CD4-positive, alpha-beta T cell (primary cell): ENCODE measurements around the gene RDH5. TPM values are rescaled to one million over a fixed set of nuclear protein-coding genes. Genes with fewer than 3 reads are reported as not detected.

Experiments used
- ATAC-seq: fragments of 200-7000 bp; cut with Tn5 transposase; one replicate; pipeline ENCODE4 v1.10.0; 2022; ENCODE audit warnings: mild to moderate bottlenecking; ENCODE audit not compliant: poor library complexity
- CTCF ChIA-PET: fragments of 350-600 bp; sonication (Branson Sonifier 250); formaldehyde crosslinking; loops from one replicate; lab custom pipeline; 2021; ENCODE audit warnings: antibody characterized with exemption, inconsistent platforms; lab: Charles Lee
- POLR2A ChIA-PET: fragments of 350-600 bp; sonication (Branson Sonifier 250); formaldehyde crosslinking; loops from one replicate; lab custom pipeline; 2021; ENCODE audit warnings: antibody characterized with exemption, inconsistent platforms; lab: Charles Lee
- DNase-seq, 14 experiments: peaks; one replicate each; pipeline ENCODE4 v3.0.0-alpha.2; 2013 to 2020; ENCODE audit warnings: mixed read lengths in 2 of 14
- H3K27ac ChIP-seq, 2 donors: one replicate each; pipeline versions ENCODE4 v1.5.1 to v1.7.0; 2013; ENCODE audit warnings: low read length in 2 of 2, low read depth in 1 of 2, mild to moderate bottlenecking in 1 of 2
- H3K27me3 ChIP-seq, 2 experiments: 1 replicate in 1 of 2; 2 replicates in 1 of 2; pipeline versions ENCODE4 v1.6.1 to v1.7.0; 2013; ENCODE audit warnings: low read length in 2 of 2, control low read depth in 1 of 2, mild to moderate bottlenecking in 1 of 2, moderate library complexity in 1 of 2; ENCODE audit not compliant: insufficient read depth in 2 of 2, control insufficient read depth in 1 of 2
- H3K36me3 ChIP-seq: one replicate; pipeline ENCODE4 v1.6.1; 2013; ENCODE audit warnings: low read length, control low read depth; ENCODE audit not compliant: insufficient read depth
- H3K4me1 ChIP-seq: one replicate; pipeline ENCODE4 v1.6.1; 2013; ENCODE audit warnings: low read length, control low read depth; ENCODE audit not compliant: insufficient read depth
- H3K4me3 ChIP-seq: one replicate; pipeline ENCODE4 v1.5.1; 2013; ENCODE audit warnings: mild to moderate bottlenecking, low read length, moderate library complexity
- H3K9me3 ChIP-seq, 2 experiments: 1 replicate in 1 of 2; 2 replicates in 1 of 2; pipeline versions ENCODE4 v1.6.1 to v1.7.0; 2013; ENCODE audit warnings: low read length in 2 of 2, mild to moderate bottlenecking in 2 of 2, control low read depth in 1 of 2, moderate library complexity in 1 of 2; ENCODE audit not compliant: control insufficient read depth in 1 of 2, insufficient read depth in 1 of 2
- H3K27ac Mint-ChIP-seq: one replicate; pipeline ENCODE4 v1.8.0; 2020; ENCODE audit warnings: mixed read lengths
- H3K27me3 Mint-ChIP-seq: one replicate; pipeline ENCODE4 v1.8.0; 2021; ENCODE audit warnings: mixed read lengths
- H3K36me3 Mint-ChIP-seq: one replicate; pipeline ENCODE4 v1.8.0; 2021; ENCODE audit warnings: low read depth, mixed read lengths
- H3K4me1 Mint-ChIP-seq: one replicate; pipeline ENCODE4 v1.8.0; 2021; ENCODE audit warnings: low read depth, mixed read lengths
- H3K4me3 Mint-ChIP-seq: one replicate; pipeline ENCODE4 v1.8.0; 2020; ENCODE audit warnings: mild to moderate bottlenecking, mixed read lengths
- H3K9me3 Mint-ChIP-seq: one replicate; pipeline ENCODE4 v1.8.0; 2020; ENCODE audit warnings: mixed read lengths
- intact Hi-C, 2 experiments: fragments of 100-400 bp; cut with DNase I in 1 of 2; cut with micrococcal nuclease in 1 of 2; formaldehyde crosslinking; loops; one replicate each; pipeline versions ENCODE4 v1.15.1 to v1.9.0; 2023 to 2025; cut with DNase I, micrococcal nuclease
- total RNA-seq, 174 experiments: library from RNA in 2 of 174; stranded (reverse) in 2 of 174; gene quantifications; one replicate each; pipeline ENCODE4 v1.2.3 and lab custom pipeline; 2021 to 2026
- TF ChIP-seq, protein P1 (sequence below): fragments of 200-600 bp; IDR thresholded peaks from one replicate; pipeline ENCODE4 v1.8.0; 2022; ENCODE audit warnings: antibody characterized with exemption, mild to moderate bottlenecking

RDH5 gene
- total RNA-seq, 2 experiments from 2014 or later: 8.8 TPM

DNA sequence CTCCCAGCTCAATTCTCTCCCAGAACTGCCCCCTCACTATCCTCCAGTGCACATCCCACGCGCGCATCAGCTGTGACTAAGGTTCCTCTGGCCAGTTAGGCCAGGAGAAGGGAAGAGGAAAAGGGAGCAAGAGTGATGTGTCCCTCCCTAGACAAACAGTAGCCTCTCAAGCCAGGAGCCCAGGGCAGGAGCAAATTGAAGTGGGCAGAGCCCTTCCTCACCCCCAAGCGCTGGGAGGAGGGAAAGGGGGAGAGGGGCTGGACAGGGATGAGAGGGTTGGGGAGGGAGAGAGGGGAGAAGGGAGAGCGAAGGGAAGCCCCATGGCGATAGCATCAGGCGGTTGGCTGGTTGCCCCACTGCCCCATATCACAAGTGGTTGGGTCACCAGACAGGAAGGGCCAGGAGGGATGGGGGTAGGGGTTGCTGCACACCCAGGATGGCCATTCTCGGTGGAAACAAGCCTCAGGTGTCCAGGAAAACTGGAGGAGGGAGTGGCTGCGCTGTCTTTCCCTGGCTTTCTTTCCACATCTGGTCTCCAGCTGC lies 7.5 kb downstream of the RDH5 start:
- POLR2A ChIA-PET: interaction anchor here (1.1 to 2.8 kb wide), 2 partner anchors 11 to 12 kb away, joined by 4 to 30 read pairs; partner anchors contain the start of gene BLOC1S1
- intact Hi-C loops: no loop called here
- TF ChIP-seq, protein P1, sequence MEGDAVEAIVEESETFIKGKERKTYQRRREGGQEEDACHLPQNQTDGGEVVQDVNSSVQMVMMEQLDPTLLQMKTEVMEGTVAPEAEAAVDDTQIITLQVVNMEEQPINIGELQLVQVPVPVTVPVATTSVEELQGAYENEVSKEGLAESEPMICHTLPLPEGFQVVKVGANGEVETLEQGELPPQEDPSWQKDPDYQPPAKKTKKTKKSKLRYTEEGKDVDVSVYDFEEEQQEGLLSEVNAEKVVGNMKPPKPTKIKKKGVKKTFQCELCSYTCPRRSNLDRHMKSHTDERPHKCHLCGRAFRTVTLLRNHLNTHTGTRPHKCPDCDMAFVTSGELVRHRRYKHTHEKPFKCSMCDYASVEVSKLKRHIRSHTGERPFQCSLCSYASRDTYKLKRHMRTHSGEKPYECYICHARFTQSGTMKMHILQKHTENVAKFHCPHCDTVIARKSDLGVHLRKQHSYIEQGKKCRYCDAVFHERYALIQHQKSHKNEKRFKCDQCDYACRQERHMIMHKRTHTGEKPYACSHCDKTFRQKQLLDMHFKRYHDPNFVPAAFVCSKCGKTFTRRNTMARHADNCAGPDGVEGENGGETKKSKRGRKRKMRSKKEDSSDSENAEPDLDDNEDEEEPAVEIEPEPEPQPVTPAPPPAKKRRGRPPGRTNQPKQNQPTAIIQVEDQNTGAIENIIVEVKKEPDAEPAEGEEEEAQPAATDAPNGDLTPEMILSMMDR: no peak

DNA sequence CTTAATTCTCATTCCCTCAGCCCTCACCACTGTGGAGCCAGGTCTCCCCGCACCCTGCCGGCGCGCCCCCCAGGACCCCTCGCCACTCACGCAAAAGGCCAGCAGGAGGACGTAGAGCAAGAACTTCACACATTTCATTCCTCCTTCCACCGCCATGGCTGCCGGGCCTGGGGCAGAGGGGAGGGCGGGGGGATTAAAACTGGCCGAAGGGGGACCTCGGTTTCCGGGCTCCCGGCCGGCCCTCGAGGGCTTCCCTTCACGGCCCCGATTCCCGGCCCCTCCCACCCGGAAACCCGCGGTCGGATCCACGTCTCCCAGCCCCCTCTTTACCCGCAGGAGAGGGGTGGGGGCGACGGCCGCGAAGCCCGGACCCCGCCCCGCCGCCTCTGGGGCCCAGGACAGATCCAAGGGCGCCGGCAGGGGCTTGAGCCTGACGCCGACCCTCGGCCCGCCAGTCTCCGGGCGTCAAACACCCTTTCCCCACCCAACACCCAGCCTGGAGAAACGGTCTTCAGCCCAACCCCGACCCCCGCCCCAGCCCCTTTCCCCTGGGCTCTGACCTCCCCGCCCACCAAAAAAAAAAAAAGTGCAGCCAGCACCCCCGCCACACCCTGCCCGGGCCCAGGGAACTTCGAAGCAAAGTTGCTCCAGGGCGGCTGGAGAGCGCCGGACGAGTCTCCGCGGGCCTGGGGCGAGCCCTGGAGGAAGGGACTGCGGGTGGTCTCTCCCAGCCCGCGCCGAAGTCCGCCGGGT lies 8.2 kb downstream of the RDH5 start:
- POLR2A ChIA-PET: interaction anchor here (1.1 to 2.8 kb wide), 10 partner anchors 10 to 389 kb away, joined by 4 to 35 read pairs (median 7); partner anchors contain the start of genes BLOC1S1, DNAJC14, ORMDL2 and SARNP
- CTCF ChIA-PET: interaction anchor here (1.0 to 2.8 kb wide), 2 partner anchors 10 to 13 kb away, joined by 4 to 24 read pairs; no protein-coding TSS in a partner anchor
- DNase-seq: peak in 4 of 14 experiments; percentile 31 to 49 (median 42)

More for the DNA sequence above, 7.5 kb downstream of the RDH5 start:
- no peaks in the 10 kb centered on the region for H3K27me3 Mint-ChIP-seq
- CTCF ChIA-PET: no interaction called here
- peak overlapping the region; percentile 80 for H3K27ac Mint-ChIP-seq
- DNase-seq (peak in 2 of 14 experiments; percentile 23 to 43), ATAC-seq (no peak)
- H3K36me3 ChIP-seq: peaks cover 7% of the 10 kb centered on the region
- H3K27me3 ChIP-seq: no peaks in the 10 kb centered on the region
- no peaks in the 10 kb centered on the region for H3K9me3 ChIP-seq
- H3K4me1 ChIP-seq: peaks cover 43% of the 10 kb centered on the region
- peak overlapping the region; percentile 86 for H3K4me3 ChIP-seq
- peaks cover 10% of the 10 kb centered on the region for H3K36me3 Mint-ChIP-seq
- H3K4me1 Mint-ChIP-seq: peaks cover 48% of the 10 kb centered on the region
- H3K9me3 Mint-ChIP-seq: no peaks in the 10 kb centered on the region
- H3K27ac ChIP-seq: peak overlapping the region; percentile 54 to 63
- peak overlapping the region; percentile 86 for H3K4me3 Mint-ChIP-seq

More for the DNA sequence above, 8.2 kb downstream of the RDH5 start:
- Mint-ChIP-seq H3K4me3 (peak overlapping the region; percentile 86), H3K9me3 (no peaks in the 10 kb centered on the region), H3K27ac (peak overlapping the region; percentile 80), H3K4me1 (peaks cover 48% of the 10 kb centered on the region), H3K27me3 (no peaks in the 10 kb centered on the region), H3K36me3 (peaks cover 10% of the 10 kb centered on the region)
- intact Hi-C loops: no loop called here
- no peaks in the 10 kb centered on the region for H3K9me3 ChIP-seq
- TF ChIP-seq, protein P1: no peak
- peaks cover 7% of the 10 kb centered on the region for H3K36me3 ChIP-seq
- peak overlapping the region; percentile 57 to 63 for H3K27ac ChIP-seq
- H3K4me1 ChIP-seq: peaks cover 43% of the 10 kb centered on the region
- ATAC-seq: no peak
- peak overlapping the region; percentile 86 for H3K4me3 ChIP-seq
- H3K27me3 ChIP-seq: no peaks in the 10 kb centered on the region
